HepG2 (cell line): ENCODE data around the gene TBCD. TPM values are rescaled to one million over a fixed set of nuclear protein-coding genes. Genes with fewer than 3 reads are reported as not detected.

Experiments used
- JDP2 ChIP-seq: sonication (generic); formaldehyde crosslinking; IDR thresholded peaks from 2 replicates; pipeline ENCODE4 v1.8.1; 2022; ENCODE audit warnings: missing genetic modification reagents, borderline replicate concordance
- MEIS2 ChIP-seq: sonication (generic); formaldehyde crosslinking; IDR thresholded peaks from 2 replicates; pipeline ENCODE4 v1.9.0; 2021; ENCODE audit warnings: mild to moderate bottlenecking, missing genetic modification reagents
- TSC22D2 ChIP-seq: sonication (generic); formaldehyde crosslinking; IDR thresholded peaks from 2 replicates; pipeline ENCODE4 v1.5.1; 2020; ENCODE audit warnings: missing genetic modification reagents, mild to moderate bottlenecking, borderline replicate concordance
- ZKSCAN8 ChIP-seq: IDR thresholded peaks from 2 replicates; pipeline ENCODE4 v1.6.1; 2016; ENCODE audit warnings: borderline replicate concordance, missing genetic modification reagents, missing compliant biosample characterization
- ZNF143 ChIP-seq: sonication (generic); formaldehyde crosslinking; IDR thresholded peaks from 2 replicates; pipeline ENCODE4 v1.4.0; 2020; ENCODE audit warnings: missing genetic modification reagents
- ZNF446 ChIP-seq: sonication (generic); formaldehyde crosslinking; IDR thresholded peaks from 2 replicates; pipeline ENCODE4 v1.5.0; 2020; ENCODE audit warnings: mild to moderate bottlenecking, missing genetic modification reagents
- ZNF549 ChIP-seq: sonication (generic); formaldehyde crosslinking; IDR thresholded peaks from 2 replicates; pipeline ENCODE4 v1.5.0; 2020; ENCODE audit warnings: missing genetic modification reagents
- ZNF782 ChIP-seq: sonication (generic); formaldehyde crosslinking; IDR thresholded peaks from 2 replicates; pipeline ENCODE4 v1.4.0; 2020; ENCODE audit warnings: missing genetic modification reagents, mild to moderate bottlenecking, borderline replicate concordance
- polyA plus RNA-seq, 8 experiments: library from polyadenylated mRNA; depleted of rRNA in 3 of 8; stranded (reverse) in 7 of 8; unstranded in 1 of 8; fragments of >200 nt; fragmentation: Illumina TruSeq in 4 of 8; extraction: Trizol in 4 of 8; gene quantifications; 2 replicates each; pipeline versions ENCODE4 v1.2.1 to v1.2.3, GENCODE V29; 2011 to 2016; ENCODE audit warnings: low read depth in 4 of 8, missing spikeins in 1 of 8, mixed read lengths in 1 of 8; ENCODE audit not compliant: insufficient read depth in 1 of 8
- total RNA-seq, 5 experiments: library from RNA; depleted of rRNA; stranded (reverse); fragments of >200 nt; fragmentation: Illumina TruSeq; extraction: Trizol; gene quantifications; 2 replicates each; pipeline ENCODE4 v1.2.3, GENCODE V29; 2016; ENCODE audit warnings: low read depth in 1 of 5
- TF ChIP-seq, protein P1 (sequence below): sonication (generic); formaldehyde crosslinking; IDR thresholded peaks from 2 replicates; pipeline ENCODE4 v1.4.0; 2020; ENCODE audit warnings: mild to moderate bottlenecking, missing genetic modification reagents, borderline replicate concordance
- TF ChIP-seq, protein P2 (sequence below): IDR thresholded peaks from 2 replicates; pipeline ENCODE4 v1.6.1; 2016; ENCODE audit warnings: missing compliant biosample characterization, missing genetic modification reagents, borderline replicate concordance
- TF ChIP-seq, protein P3 (sequence below): sonication (generic); formaldehyde crosslinking; IDR thresholded peaks from 2 replicates; pipeline ENCODE4 v1.4.0; 2020; ENCODE audit warnings: mild to moderate bottlenecking, missing genetic modification reagents
- TF ChIP-seq, protein P4 (sequence below): sonication (generic); formaldehyde crosslinking; IDR thresholded peaks from 2 replicates; pipeline ENCODE4 v1.8.1; 2022; ENCODE audit warnings: low read depth, mild to moderate bottlenecking, missing genetic modification reagents
- TF ChIP-seq, protein P5 (sequence below): sonication (generic); formaldehyde crosslinking; IDR thresholded peaks from 2 replicates; pipeline ENCODE4 v1.4.0; 2020; ENCODE audit warnings: missing genetic modification reagents

TBCD gene
- total and polyA plus RNA-seq, 2 of the 13 experiments (the other 11 are each of a cell fraction or from before 2014, with no cell fraction given): 33.9 to 54.8 TPM

DNA sequence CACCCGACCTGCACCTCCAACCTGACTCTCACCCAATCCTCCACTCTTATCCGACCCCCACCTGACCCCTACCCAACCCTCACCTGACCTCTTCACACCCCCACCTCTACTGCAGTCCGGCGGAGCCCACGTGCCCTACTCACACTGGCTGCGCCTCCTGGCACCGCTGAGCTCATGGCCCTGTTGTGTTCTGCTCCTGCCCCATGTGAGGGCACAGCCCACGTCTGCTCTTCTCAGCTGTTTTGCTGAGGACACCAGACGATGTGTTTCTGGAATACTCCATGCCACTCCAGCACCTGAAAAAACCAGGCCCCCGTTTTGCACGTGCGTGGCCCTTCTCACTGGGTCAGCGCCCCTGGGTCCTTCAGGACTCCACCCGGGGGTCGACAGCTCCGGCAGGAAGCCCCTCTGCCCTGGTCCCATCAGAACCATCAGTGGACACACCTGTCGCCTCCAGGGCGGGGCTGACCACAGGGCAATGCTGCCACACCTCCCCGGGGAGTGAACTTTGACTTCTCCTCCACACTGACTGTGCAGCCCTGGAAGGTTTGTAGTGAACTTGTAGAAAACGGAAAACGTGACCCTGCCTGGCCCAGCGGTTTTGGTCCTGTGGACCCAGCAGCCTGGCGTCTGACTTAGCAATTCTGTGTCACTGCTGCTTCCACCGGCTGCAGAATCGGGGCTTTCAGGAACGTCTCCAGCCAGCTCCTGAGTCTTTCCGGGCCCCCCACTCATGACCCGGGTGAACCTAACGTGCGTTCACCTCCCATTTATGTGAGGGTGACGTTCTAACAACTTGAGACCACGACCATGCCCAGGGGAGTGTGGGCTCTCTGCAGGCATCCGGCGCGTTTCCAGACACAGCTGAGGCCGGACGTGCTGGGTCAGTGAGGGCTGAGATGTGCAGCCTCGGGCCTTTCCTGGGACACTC lies 47.7 kb upstream of the TBCD start (continued):
- TF ChIP-seq, protein P1, sequence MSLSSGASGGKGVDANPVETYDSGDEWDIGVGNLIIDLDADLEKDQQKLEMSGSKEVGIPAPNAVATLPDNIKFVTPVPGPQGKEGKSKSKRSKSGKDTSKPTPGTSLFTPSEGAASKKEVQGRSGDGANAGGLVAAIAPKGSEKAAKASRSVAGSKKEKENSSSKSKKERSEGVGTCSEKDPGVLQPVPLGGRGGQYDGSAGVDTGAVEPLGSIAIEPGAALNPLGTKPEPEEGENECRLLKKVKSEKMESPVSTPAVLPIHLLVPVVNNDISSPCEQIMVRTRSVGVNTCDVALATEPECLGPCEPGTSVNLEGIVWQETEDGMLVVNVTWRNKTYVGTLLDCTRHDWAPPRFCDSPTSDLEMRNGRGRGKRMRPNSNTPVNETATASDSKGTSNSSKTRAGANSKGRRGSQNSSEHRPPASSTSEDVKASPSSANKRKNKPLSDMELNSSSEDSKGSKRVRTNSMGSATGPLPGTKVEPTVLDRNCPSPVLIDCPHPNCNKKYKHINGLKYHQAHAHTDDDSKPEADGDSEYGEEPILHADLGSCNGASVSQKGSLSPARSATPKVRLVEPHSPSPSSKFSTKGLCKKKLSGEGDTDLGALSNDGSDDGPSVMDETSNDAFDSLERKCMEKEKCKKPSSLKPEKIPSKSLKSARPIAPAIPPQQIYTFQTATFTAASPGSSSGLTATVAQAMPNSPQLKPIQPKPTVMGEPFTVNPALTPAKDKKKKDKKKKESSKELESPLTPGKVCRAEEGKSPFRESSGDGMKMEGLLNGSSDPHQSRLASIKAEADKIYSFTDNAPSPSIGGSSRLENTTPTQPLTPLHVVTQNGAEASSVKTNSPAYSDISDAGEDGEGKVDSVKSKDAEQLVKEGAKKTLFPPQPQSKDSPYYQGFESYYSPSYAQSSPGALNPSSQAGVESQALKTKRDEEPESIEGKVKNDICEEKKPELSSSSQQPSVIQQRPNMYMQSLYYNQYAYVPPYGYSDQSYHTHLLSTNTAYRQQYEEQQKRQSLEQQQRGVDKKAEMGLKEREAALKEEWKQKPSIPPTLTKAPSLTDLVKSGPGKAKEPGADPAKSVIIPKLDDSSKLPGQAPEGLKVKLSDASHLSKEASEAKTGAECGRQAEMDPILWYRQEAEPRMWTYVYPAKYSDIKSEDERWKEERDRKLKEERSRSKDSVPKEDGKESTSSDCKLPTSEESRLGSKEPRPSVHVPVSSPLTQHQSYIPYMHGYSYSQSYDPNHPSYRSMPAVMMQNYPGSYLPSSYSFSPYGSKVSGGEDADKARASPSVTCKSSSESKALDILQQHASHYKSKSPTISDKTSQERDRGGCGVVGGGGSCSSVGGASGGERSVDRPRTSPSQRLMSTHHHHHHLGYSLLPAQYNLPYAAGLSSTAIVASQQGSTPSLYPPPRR (CRISPR knock-in tag): peak; percentile 76; the same call in 1 of the 2 replicates
- TF ChIP-seq TSC22D2 (0 out of 2 replicates have a peak, but pooled peaks have one; percentile 40), ZNF782 (CRISPR knock-in tag) (peak; percentile 86; the same call in 1 of the 2 replicates), MEIS2 (CRISPR knock-in tag) (0 out of 2 replicates have a peak, but pooled peaks have one; percentile 7), ZNF446 (no peak), ZKSCAN8 (CRISPR knock-in tag) (no peak), ZNF143 (CRISPR knock-in tag) (peak; percentile 49; the same call in 1 of the 2 replicates), ZNF549 (peak; percentile 79; the same call in 1 of the 2 replicates), JDP2 (CRISPR knock-in tag) (no peak)
- TF ChIP-seq, protein P2, sequence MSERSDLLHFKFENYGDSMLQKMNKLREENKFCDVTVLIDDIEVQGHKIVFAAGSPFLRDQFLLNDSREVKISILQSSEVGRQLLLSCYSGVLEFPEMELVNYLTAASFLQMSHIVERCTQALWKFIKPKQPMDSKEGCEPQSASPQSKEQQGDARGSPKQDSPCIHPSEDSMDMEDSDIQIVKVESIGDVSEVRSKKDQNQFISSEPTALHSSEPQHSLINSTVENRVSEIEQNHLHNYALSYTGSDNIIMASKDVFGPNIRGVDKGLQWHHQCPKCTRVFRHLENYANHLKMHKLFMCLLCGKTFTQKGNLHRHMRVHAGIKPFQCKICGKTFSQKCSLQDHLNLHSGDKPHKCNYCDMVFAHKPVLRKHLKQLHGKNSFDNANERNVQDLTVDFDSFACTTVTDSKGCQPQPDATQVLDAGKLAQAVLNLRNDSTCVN (CRISPR knock-in tag): no peak
- TF ChIP-seq, protein P3, sequence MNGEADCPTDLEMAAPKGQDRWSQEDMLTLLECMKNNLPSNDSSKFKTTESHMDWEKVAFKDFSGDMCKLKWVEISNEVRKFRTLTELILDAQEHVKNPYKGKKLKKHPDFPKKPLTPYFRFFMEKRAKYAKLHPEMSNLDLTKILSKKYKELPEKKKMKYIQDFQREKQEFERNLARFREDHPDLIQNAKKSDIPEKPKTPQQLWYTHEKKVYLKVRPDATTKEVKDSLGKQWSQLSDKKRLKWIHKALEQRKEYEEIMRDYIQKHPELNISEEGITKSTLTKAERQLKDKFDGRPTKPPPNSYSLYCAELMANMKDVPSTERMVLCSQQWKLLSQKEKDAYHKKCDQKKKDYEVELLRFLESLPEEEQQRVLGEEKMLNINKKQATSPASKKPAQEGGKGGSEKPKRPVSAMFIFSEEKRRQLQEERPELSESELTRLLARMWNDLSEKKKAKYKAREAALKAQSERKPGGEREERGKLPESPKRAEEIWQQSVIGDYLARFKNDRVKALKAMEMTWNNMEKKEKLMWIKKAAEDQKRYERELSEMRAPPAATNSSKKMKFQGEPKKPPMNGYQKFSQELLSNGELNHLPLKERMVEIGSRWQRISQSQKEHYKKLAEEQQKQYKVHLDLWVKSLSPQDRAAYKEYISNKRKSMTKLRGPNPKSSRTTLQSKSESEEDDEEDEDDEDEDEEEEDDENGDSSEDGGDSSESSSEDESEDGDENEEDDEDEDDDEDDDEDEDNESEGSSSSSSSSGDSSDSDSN (CRISPR knock-in tag): peak; percentile 76
- TF ChIP-seq, protein P4, sequence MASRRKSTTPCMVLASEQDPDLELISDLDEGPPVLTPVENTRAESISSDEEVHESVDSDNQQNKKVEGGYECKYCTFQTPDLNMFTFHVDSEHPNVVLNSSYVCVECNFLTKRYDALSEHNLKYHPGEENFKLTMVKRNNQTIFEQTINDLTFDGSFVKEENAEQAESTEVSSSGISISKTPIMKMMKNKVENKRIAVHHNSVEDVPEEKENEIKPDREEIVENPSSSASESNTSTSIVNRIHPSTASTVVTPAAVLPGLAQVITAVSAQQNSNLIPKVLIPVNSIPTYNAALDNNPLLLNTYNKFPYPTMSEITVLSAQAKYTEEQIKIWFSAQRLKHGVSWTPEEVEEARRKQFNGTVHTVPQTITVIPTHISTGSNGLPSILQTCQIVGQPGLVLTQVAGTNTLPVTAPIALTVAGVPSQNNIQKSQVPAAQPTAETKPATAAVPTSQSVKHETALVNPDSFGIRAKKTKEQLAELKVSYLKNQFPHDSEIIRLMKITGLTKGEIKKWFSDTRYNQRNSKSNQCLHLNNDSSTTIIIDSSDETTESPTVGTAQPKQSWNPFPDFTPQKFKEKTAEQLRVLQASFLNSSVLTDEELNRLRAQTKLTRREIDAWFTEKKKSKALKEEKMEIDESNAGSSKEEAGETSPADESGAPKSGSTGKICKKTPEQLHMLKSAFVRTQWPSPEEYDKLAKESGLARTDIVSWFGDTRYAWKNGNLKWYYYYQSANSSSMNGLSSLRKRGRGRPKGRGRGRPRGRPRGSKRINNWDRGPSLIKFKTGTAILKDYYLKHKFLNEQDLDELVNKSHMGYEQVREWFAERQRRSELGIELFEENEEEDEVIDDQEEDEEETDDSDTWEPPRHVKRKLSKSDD (CRISPR knock-in tag): no peak
- TF ChIP-seq, protein P5, sequence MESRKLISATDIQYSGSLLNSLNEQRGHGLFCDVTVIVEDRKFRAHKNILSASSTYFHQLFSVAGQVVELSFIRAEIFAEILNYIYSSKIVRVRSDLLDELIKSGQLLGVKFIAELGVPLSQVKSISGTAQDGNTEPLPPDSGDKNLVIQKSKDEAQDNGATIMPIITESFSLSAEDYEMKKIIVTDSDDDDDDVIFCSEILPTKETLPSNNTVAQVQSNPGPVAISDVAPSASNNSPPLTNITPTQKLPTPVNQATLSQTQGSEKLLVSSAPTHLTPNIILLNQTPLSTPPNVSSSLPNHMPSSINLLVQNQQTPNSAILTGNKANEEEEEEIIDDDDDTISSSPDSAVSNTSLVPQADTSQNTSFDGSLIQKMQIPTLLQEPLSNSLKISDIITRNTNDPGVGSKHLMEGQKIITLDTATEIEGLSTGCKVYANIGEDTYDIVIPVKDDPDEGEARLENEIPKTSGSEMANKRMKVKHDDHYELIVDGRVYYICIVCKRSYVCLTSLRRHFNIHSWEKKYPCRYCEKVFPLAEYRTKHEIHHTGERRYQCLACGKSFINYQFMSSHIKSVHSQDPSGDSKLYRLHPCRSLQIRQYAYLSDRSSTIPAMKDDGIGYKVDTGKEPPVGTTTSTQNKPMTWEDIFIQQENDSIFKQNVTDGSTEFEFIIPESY (CRISPR knock-in tag): no peak
